HG03457 (cell line): ENCODE results near the gene ZNF672.
"Not testable (repeated sequence)": the region's sequence is repeated elsewhere in the genome, so short reads cannot be mapped to it uniquely, and the experiment has no call there.

Experiments
- ATAC-seq: cut with Tn5 transposase; IDR thresholded peaks from one replicate; pipeline ENCODE4 v1.9.1; 2021; ENCODE audit warnings: moderate number of reproducible peaks; ENCODE audit not compliant: unreplicated experiment

The ZNF672 gene

GRCh38 chr1:248837781-248838356 is at the start of gene ZNF672:
Gene ZNF672 (plus strand): TSS chr1:248838224. CDS start chr1:248847275, 9,051 bp downstream.
- ATAC-seq: peak; percentile 87

DNA sequence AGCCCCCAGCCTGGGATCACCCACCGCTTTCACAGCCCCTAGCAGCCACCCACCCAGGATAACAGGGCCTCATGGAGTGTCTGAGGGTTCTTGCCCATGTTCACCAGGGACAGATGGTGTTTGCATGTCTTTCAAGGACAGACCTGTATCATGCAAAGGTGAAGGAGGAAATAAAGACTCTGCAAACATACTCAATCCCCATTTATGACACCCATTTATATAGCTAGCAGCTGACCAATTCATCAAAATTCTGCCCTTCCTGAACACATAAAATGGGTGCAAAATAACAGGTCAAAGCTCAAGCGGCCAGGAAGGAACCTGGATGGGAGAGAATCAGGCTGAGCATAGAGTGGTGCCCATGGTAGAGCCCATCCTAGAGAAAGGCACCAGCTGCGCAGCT is 49.7 kb upstream of the ZNF672 start:
- no peak for ATAC-seq

- ATAC-seq: not testable (repeated sequence)
These were observed 48.7 kb upstream of the ZNF672 start for GRCh38 chr1:248789337-248789736.

- no peak for ATAC-seq
These were observed 47.6 kb upstream of the ZNF672 start for GRCh38 chr1:248790456-248790855.

DNA sequence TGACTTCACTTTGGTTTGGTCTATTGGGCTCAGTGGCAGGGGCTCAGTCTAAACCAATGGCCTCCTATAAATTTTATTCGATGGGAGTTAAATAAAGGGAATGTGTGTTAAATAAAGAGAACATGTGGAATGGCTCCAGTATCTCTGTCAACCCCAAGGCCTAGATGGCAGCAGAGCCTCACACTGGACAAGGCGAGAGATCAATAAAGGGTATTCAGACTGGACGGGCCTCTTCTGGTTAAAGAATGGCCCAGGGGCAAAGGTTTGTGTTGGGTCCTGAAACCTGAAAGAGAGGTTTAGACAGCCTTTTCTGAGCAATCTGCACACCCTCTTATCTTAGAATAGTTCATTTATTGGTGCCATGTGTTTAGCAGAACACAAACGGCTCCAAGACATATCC is 47.0 kb upstream of the ZNF672 start:
- no peak for ATAC-seq

GRCh38 chr1:248792342-248792741 is 45.7 kb upstream of the ZNF672 start:
- no peak for ATAC-seq

- ATAC-seq: peak; percentile 94
These were observed 44.4 kb upstream of the ZNF672 start for GRCh38 chr1:248793592-248793991.

GRCh38 chr1:248794663-248795062 is 43.4 kb upstream of the ZNF672 start:
- not testable (repeated sequence) for ATAC-seq

DNA sequence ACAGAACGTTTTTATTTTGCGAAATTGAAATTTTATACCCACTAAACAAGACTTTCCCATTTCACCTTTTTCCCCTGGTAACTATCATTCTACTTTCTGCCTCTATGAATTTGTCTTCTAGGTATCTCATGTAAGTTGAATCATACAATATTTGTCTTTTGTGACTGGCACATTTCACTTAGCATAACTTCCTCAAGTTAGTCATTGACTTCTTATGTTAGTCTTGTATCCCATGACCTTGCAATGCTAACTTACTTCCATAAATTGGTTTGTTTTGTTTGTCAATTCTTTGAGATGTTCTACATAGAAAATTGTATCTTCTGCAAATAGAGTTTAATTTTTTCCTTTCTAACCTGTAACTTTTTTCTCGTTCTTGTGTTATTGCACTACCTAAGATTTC is 39.2 kb upstream of the ZNF672 start:
- no peak for ATAC-seq

DNA sequence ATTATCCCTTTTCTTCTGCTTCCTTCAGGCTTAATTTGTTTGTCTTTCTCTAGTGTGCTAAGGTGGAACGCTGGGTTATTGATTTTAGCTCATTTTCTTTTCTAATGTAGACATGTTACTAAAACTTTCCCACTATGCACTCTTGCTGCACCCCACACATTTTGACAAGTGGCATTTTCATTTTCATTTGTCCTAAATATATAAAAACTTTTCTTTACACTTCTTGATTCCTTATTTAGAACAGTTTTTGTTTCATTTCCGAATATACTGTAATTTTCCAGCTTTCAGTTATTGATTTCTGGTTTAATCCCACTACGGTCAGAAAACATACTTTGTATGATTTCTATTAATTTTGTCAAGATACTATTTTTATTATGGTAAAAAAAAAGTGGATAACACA is 37.6 kb upstream of the ZNF672 start:
- no peak for ATAC-seq

- ATAC-seq: no peak
These were observed 35.6 kb upstream of the ZNF672 start for GRCh38 chr1:248802454-248802853.

- not testable (repeated sequence) for ATAC-seq
These were observed 34.5 kb upstream of the ZNF672 start for GRCh38 chr1:248803501-248803900.

DNA sequence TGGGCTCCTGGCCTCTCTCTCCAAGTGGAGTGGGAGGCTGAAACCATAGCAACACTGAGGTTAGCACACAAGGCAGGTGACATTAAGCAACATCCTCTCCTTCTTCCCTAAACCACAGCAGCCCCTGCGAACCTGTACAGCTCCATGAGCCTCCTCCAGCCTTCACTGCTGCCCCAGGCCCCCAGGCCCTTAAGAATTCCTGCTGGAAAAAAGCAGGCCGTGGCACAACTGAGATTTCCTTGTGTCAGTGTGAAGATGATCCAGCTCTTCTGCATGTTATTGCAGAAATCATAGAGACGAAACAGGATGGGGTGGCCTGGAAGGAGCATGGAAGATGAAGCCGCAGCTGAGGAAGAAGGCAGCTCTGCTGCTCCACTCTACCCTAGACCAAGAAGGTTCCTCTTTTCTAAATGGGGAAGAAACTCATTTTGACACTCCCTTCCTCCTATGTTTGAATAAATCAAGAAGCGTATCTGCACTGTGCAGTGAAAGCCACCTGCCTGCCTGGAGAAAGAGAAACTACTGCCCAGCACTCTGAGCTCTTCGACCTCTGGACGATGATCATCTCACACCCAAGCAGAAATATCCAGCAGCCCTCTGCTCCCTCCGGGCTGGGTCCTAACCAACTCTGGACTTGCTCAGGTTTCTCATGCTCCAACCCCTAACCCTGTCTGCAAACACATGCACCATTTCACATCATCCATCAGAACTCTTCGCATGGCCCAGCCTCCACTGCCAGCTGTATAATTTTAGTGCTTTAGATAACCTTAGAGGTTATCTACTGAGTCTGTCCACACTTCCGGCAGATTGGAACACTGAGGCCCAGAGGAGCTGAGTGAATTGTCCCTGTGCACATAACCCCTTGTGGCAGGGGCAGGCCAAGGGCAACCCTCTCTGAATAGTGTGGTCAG is 33.0 kb upstream of the ZNF672 start:
- peak; percentile 78 for ATAC-seq

GRCh38 chr1:248805876-248806275 is 32.1 kb upstream of the ZNF672 start:
- ATAC-seq: peak; percentile 3

DNA sequence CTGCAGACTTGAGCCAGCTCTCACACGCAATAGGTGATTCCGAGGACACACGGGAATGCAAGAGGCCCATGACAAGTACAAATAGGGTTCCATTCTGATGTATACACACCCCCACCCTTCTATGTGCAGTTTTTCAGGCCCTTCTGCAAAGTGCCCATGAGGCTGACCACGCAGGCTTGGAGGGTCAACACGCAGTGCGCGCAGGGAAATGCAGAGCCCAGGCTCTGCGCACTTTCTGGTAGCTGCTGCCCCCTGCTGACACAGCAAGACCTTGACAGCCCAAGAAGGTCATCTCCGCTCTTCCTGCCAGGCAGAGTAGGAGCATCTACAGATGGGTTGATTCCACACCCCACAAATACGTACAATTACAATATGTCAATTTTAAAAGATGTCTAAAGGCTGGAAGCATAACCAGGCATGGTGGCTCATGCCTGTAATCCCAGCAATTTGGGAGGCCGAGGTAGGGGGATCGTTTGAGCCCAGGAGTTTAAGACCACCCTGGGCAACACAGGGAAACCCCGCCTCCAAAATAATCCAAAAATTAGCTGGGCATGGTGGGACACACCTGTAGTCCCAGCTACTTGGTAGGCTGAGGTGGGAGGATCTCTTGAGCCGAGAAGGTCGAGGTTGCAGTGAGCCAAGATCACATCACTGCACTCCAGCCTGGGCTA is 30.8 kb upstream of the ZNF672 start:
- ATAC-seq: peak; percentile 59

- no peak for ATAC-seq
These were observed 29.1 kb upstream of the ZNF672 start for GRCh38 chr1:248808876-248809275.

DNA sequence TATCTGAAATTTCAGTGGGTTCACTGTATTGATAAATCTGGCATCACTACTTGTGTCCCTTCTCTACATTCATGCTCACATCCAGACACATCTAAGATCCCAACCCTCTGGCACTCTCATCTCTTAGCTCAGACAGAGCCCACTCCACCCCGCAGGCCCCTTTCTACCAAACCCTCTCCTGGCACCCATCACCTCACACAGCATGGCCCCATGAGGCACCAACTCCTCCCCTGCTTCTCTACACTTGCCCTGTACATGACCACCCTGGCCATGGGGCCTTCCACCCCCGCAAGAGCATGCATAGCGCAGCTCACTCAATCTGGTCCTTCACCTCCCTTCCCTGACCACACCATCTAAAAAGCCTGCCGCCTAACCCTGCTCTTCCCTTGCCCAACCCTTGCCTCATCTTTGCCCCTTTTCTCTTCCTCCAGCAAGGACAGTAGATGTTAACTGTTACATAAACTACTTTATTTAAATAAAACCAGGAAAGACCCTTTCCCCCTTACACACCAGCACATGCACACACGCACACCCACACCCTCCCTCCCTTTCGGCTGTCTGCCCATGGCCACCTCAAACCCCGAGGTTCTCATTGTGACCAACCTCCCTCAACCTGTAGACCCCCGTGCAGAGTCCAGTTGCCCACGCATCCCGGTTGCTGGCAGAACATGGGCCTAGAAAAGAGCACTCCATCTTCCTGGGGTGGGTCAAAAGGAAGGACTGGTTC is 27.9 kb upstream of the ZNF672 start:
- ATAC-seq: no peak

GRCh38 chr1:248810727-248811513 is 27.1 kb upstream of the ZNF672 start:
- no peak for ATAC-seq

- no peak for ATAC-seq
These were observed 26.2 kb upstream of the ZNF672 start for GRCh38 chr1:248811514-248812490.
